A549 (cell line): ENCODE measurements around the gene FAM78B. TPM values are rescaled to one million over a fixed set of nuclear protein-coding genes. Genes with fewer than 3 reads are reported as not detected.

Experiments used
- ATAC-seq, 2 experiments: fragments of 200-7000 bp in 1 of 2; fragments of >200 bp in 1 of 2; cut with Nextera tagmentation in 1 of 2; cut with Tn5 transposase in 1 of 2; 3 replicates each; pipeline versions ENCODE4 v1.8.0 to v1.9.1; 2018 to 2020; ENCODE audit warnings: mild to moderate bottlenecking in 1 of 2, moderate library complexity in 1 of 2
- CTCF ChIA-PET: fragments of 300-600 bp; sonication (Branson Sonifier 250); formaldehyde crosslinking; extraction: SDS; loops from one replicate; lab custom pipeline; 2021; ENCODE audit warnings: antibody characterized with exemption, inconsistent platforms; lab: Yijun Ruan, JAX
- POLR2A ChIA-PET: fragments of 350-600 bp; formaldehyde crosslinking; extraction: SDS; loops from one replicate; lab custom pipeline; 2021; ENCODE audit warnings: antibody characterized with exemption, inconsistent platforms; lab: Yijun Ruan, JAX
- DNase-seq, 2 experiments: peaks; one replicate each; pipeline versions ENCODE4 v3.0.0 to v3.0.0-alpha.2; 2011 to 2016; ENCODE audit warnings: low read depth in 1 of 2, low spot score in 1 of 2
- FAIRE-seq: peaks from 2 replicates; lab custom pipeline; 2011; peaks lifted over from hg19 to GRCh38; lab: Jason Lieb, UNC
- H3K27ac ChIP-seq, 2 experiments: fragments of >200 bp; sonication (Bioruptor Twin); formaldehyde crosslinking; 3 replicates each; pipeline ENCODE4 v1.5.1; 2016 to 2017
- H3K4me1 ChIP-seq: fragments of >200 bp; sonication (Bioruptor Twin); formaldehyde crosslinking; 3 replicates; pipeline ENCODE4 v1.6.1; 2016
- H3K4me2 ChIP-seq: fragments of >200 bp; sonication (Bioruptor Twin); formaldehyde crosslinking; 3 replicates; pipeline ENCODE4 v1.6.1; 2016
- H3K4me3 ChIP-seq: fragments of >200 bp; sonication (Bioruptor Twin); formaldehyde crosslinking; 3 replicates; pipeline ENCODE4 v1.5.1; 2016
- H3K9me3 ChIP-seq: fragments of >200 bp; sonication (Bioruptor Twin); formaldehyde crosslinking; 3 replicates; pipeline ENCODE4 v1.6.1; 2016
- ATOH8 ChIP-seq: fragments of 250-450 bp; sonication (Bioruptor Pico); IDR thresholded peaks from 2 replicates; pipeline ENCODE4 v1.5.0; 2020; ENCODE audit warnings: low read depth, mild to moderate bottlenecking, moderate library complexity
- BCL3 ChIP-seq: fragments of >200 bp; sonication (Bioruptor Twin); formaldehyde crosslinking; IDR thresholded peaks from 3 replicates; pipeline ENCODE4 v1.6.1; 2016
- CEBPB ChIP-seq, 2 experiments: fragments of >200 bp in 1 of 2; sonication (Bioruptor Twin) in 1 of 2; formaldehyde crosslinking in 1 of 2; IDR thresholded peaks; 2 replicates each; pipeline ENCODE4 v1.6.1; 2012 to 2016
- CHD2 ChIP-seq: fragments of 150-350 bp; IDR thresholded peaks from 2 replicates; pipeline ENCODE4 v1.6.1; 2014; ENCODE audit warnings: low read length; ENCODE audit not compliant: partially characterized antibody
- EHF ChIP-seq: fragments of 250-450 bp; sonication (Bioruptor Pico); IDR thresholded peaks from 2 replicates; pipeline ENCODE4 v1.5.0; 2020; ENCODE audit warnings: mild to moderate bottlenecking
- EHMT2 ChIP-seq: fragments of 200-600 bp; sonication (generic); IDR thresholded peaks from 2 replicates; pipeline ENCODE4 v1.6.1; 2016; ENCODE audit warnings: antibody characterized with exemption, low read depth, mild to moderate bottlenecking, moderate library complexity
- EP300 ChIP-seq, 2 experiments: fragments of >200 bp; sonication (Bioruptor Twin); formaldehyde crosslinking; IDR thresholded peaks; 2 replicates in 1 of 2; 3 replicates in 1 of 2; pipeline ENCODE4 v1.6.1; 2016 to 2017
- ESRRA ChIP-seq: fragments of 150-350 bp; IDR thresholded peaks from 2 replicates; pipeline ENCODE4 v1.6.1; 2014; ENCODE audit warnings: mild to moderate bottlenecking, low read length, borderline replicate concordance
- FOSB ChIP-seq: fragments of 250-450 bp; sonication (Bioruptor Pico); IDR thresholded peaks from 2 replicates; pipeline ENCODE4 v1.5.0; 2020; ENCODE audit warnings: mild to moderate bottlenecking, moderate library complexity
- FOSL2 ChIP-seq, 2 experiments: fragments of 450-650 bp in 1 of 2; fragments of >200 bp in 1 of 2; sonication (Bioruptor Twin) in 1 of 2; formaldehyde crosslinking; IDR thresholded peaks; 2 replicates each; pipeline versions ENCODE4 v1.5.0 to v1.6.1; 2016 to 2020; ENCODE audit warnings: mild to moderate bottlenecking in 1 of 2, moderate library complexity in 1 of 2
- GATA3 ChIP-seq: IDR thresholded peaks from 2 replicates; pipeline ENCODE4 v1.6.1; 2012; ENCODE audit warnings: borderline replicate concordance
- HDAC2 ChIP-seq: fragments of 200-600 bp; sonication (generic); IDR thresholded peaks from 2 replicates; pipeline ENCODE4 v1.6.1; 2016
- HMGXB4 ChIP-seq: fragments of 250-450 bp; sonication (Bioruptor Pico); IDR thresholded peaks from 2 replicates; pipeline ENCODE4 v1.5.0; 2021; ENCODE audit warnings: mild to moderate bottlenecking, moderate library complexity, borderline replicate concordance
- HOXA7 ChIP-seq: fragments of 250-450 bp; sonication (Bioruptor Pico); IDR thresholded peaks from 2 replicates; pipeline ENCODE4 v1.5.0; 2020; ENCODE audit warnings: mild to moderate bottlenecking, moderate library complexity
- JUN ChIP-seq, 2 experiments: fragments of >200 bp; sonication (Bioruptor Twin); formaldehyde crosslinking; IDR thresholded peaks; 2 replicates in 1 of 2; 3 replicates in 1 of 2; pipeline ENCODE4 v1.6.1; 2016 to 2017
- MAZ ChIP-seq: fragments of 150-350 bp; IDR thresholded peaks from 2 replicates; pipeline ENCODE4 v1.6.1; 2014; ENCODE audit warnings: antibody characterized with exemption, low read depth, low read length, borderline replicate concordance
- NFE2L2 ChIP-seq: fragments of 150-350 bp; conservative IDR thresholded peaks from 2 replicates; pipeline ENCODE4 v1.6.1; 2014; ENCODE audit warnings: low read length
- PHF8 ChIP-seq: fragments of 200-600 bp; sonication (generic); IDR thresholded peaks from 2 replicates; pipeline ENCODE4 v1.6.1; 2016; ENCODE audit warnings: low read depth, mild to moderate bottlenecking, antibody characterized with exemption, moderate library complexity, borderline replicate concordance
- RCOR1 ChIP-seq: fragments of 150-350 bp; IDR thresholded peaks from 2 replicates; pipeline ENCODE4 v1.6.1; 2014; ENCODE audit warnings: antibody characterized with exemption, low read length, low read depth
- RFX5 ChIP-seq: fragments of 450-650 bp; IDR thresholded peaks from 2 replicates; pipeline ENCODE4 v1.7.1; 2014; ENCODE audit warnings: antibody characterized with exemption, mild to moderate bottlenecking, moderate library complexity
- SREBF2 ChIP-seq: fragments of 450-650 bp; IDR thresholded peaks from 2 replicates; pipeline ENCODE4 v1.6.1; 2014; ENCODE audit warnings: mild to moderate bottlenecking, moderate library complexity
- TFCP2L1 ChIP-seq: fragments of 250-450 bp; sonication (Bioruptor Pico); IDR thresholded peaks from 2 replicates; pipeline ENCODE4 v1.5.0; 2021; ENCODE audit warnings: mild to moderate bottlenecking
- TP53 ChIP-seq: fragments of 250-450 bp; sonication (Bioruptor Pico); IDR thresholded peaks from 2 replicates; pipeline ENCODE4 v1.5.0; 2021; ENCODE audit warnings: mild to moderate bottlenecking, moderate library complexity
- ZSCAN20 ChIP-seq: fragments of 250-450 bp; sonication (Bioruptor Pico); IDR thresholded peaks from 2 replicates; pipeline ENCODE4 v1.8.0; 2022; ENCODE audit warnings: mild to moderate bottlenecking, moderate library complexity
- WGBS: methylation state at CpG from one replicate; pipeline ENCODE4 v1.1.6; 2017; ENCODE audit errors: missing lambda C conversion rate; 5-methylcytosine and 5-hydroxymethylcytosine counted together
- polyA plus RNA-seq, 4 experiments: library from polyadenylated mRNA; depleted of rRNA in 3 of 4; stranded (reverse); fragments of >200 nt; fragmentation: RNase III in 1 of 4; extraction: RNeasy Plus Mini Kit Qiagen cat#74134 plus additional on column Dnase treatment in 1 of 4; gene quantifications; 2 replicates in 3 of 4; 3 replicates in 1 of 4; pipeline ENCODE4 v1.2.3, GENCODE V29; 2011 to 2017

Gene FAM78B
- polyA plus RNA-seq, 2 of the 4 experiments (the other 2 are of a cell fraction) = 0.13 to 0.34 TPM

GRCh38 chr1:166089804-166090203, 77.0 kb downstream of the FAM78B start:
- Histone ChIP-seq H3K4me3 (no peak overlapping the region), H3K9me3 (no peaks in the 10 kb centered on the region), H3K4me2 (no peak overlapping the region), H3K4me1 (no peaks in the 10 kb centered on the region), H3K27ac (no peak overlapping the region)
- FAIRE-seq = no peak
- no peak for TF ChIP-seq JUN (IDR thresholded peaks at IDR 0.05)
- no peak for TF ChIP-seq TP53 (CRISPR knock-in tag)
- TF ChIP-seq ATOH8 (CRISPR knock-in tag) = no peak
- no peak for TF ChIP-seq RCOR1
- no peak for TF ChIP-seq TFCP2L1 (CRISPR knock-in tag)
- no peak for TF ChIP-seq FOSL2 (IDR thresholded peaks at IDR 0.05)
- no peak for TF ChIP-seq FOSL2 (CRISPR knock-in tag; IDR thresholded peaks at IDR 0.05)
- no peak for TF ChIP-seq BCL3
- no peak for TF ChIP-seq SREBF2
- TF ChIP-seq MAZ = no peak
- no peak for TF ChIP-seq HOXA7 (CRISPR knock-in tag)
- no peak for TF ChIP-seq ESRRA
- TF ChIP-seq HDAC2 = no peak
- no peak for TF ChIP-seq EP300 (IDR thresholded peaks at IDR 0.05)
- TF ChIP-seq CEBPB (IDR thresholded peaks at IDR 0.05) = no peak
- TF ChIP-seq PHF8 = no peak
- TF ChIP-seq NFE2L2 = no peak
- no peak for TF ChIP-seq CHD2
- TF ChIP-seq GATA3 = no peak
- TF ChIP-seq RFX5 = no peak
- no peak for TF ChIP-seq EHMT2
- ChIA-PET POLR2A (no interaction called here), CTCF (interaction anchor here (1.4 kb wide), 1 partner anchor 57 kb away, joined by 3 read pairs; no protein-coding TSS in a partner anchor)
- WGBS = 20% methylated on average over 6 of the region's 6 CpGs
- no peak for ATAC-seq
- no peak for DNase-seq

- ChIA-PET POLR2A (no interaction called here), CTCF (interaction anchor here (1.1 kb wide), 1 partner anchor 32 kb away, joined by 3 read pairs; no protein-coding TSS in a partner anchor)
- no peaks in the 10 kb centered on the region for H3K9me3 ChIP-seq
- H3K4me1 ChIP-seq = no peaks in the 10 kb centered on the region
- ATAC-seq (no peak), FAIRE-seq (no peak), DNase-seq (no peak)
- no peak for TF ChIP-seq TP53 (CRISPR knock-in tag)
- TF ChIP-seq FOSB (CRISPR knock-in tag) = no peak
- no peak for TF ChIP-seq EHMT2
- no peak for TF ChIP-seq RCOR1
- TF ChIP-seq ZSCAN20 = no peak
- no peak for TF ChIP-seq EHF (CRISPR knock-in tag)
- TF ChIP-seq HDAC2 = no peak
- TF ChIP-seq HMGXB4 = no peak
- TF ChIP-seq FOSL2 (IDR thresholded peaks at IDR 0.05) = no peak
- no peak for TF ChIP-seq FOSL2 (CRISPR knock-in tag; IDR thresholded peaks at IDR 0.05)
- no peak overlapping the region for H3K4me3 ChIP-seq
- no peak overlapping the region for H3K4me2 ChIP-seq
- no peak overlapping the region for H3K27ac ChIP-seq
- WGBS = 0% methylated on average over 4 of the region's 4 CpGs
Observed at GRCh38 chr1:166088572-166088955, 78.2 kb downstream of the FAM78B start.
